Testis (tissue), 3 donors: ENCODE results near the gene KHDC3L. TPM values are rescaled to one million over a fixed set of nuclear protein-coding genes. Genes with fewer than 3 reads are reported as not detected.
"Not testable (repeated sequence)": the region's sequence is repeated elsewhere in the genome, so short reads cannot be mapped to it uniquely, and the experiment has no call there.

Source experiments
- DNase-seq: peaks from one replicate; pipeline ENCODE4 v3.0.0-alpha.2; 2019
- H3K27ac ChIP-seq, 2 donors: fragments of 200-600 bp; sonication (generic); one replicate each; pipeline ENCODE4 v1.5.1; 2019
- H3K27me3 ChIP-seq: fragments of 200-600 bp; sonication (generic); one replicate; pipeline ENCODE4 v1.5.1; 2019
- H3K36me3 ChIP-seq: fragments of 200-600 bp; sonication (generic); one replicate; pipeline ENCODE4 v1.5.1; 2017; ENCODE audit warnings: low read depth; ENCODE audit errors: missing control alignments
- H3K4me1 ChIP-seq: fragments of 200-600 bp; sonication (generic); one replicate; pipeline ENCODE4 v1.5.1; 2019
- H3K4me3 ChIP-seq, 2 donors: fragments of 200-600 bp; sonication (generic); one replicate each; pipeline ENCODE4 v1.5.1; 2017 to 2019
- H3K9me3 ChIP-seq: fragments of 200-600 bp; sonication (generic); one replicate; pipeline ENCODE4 v1.5.1; 2017
- CTCF ChIP-seq, 3 experiments: fragments of 450-650 bp in 2 of 3; fragments of 200-600 bp in 1 of 3; sonication (generic) in 1 of 3; IDR thresholded peaks; one replicate each; pipeline ENCODE4 v1.5.1; 2016 to 2019; ENCODE audit warnings: antibody characterized with exemption in 3 of 3, mild to moderate bottlenecking in 2 of 3, moderate library complexity in 1 of 3
- POLR2A ChIP-seq: fragments of 450-650 bp; IDR thresholded peaks from one replicate; pipeline ENCODE4 v1.6.1; 2017; ENCODE audit warnings: antibody characterized with exemption, mild to moderate bottlenecking, moderate library complexity
- WGBS, 2 donors: methylation state at CpG; one replicate each; pipeline ENCODE4 v1.1.5; 2018; 5-methylcytosine and 5-hydroxymethylcytosine counted together
- intact Hi-C: fragments of 100-400 bp; cut with DNase I; formaldehyde crosslinking; loops from one replicate; pipeline ENCODE4 v1.15.1; 2023; ENCODE audit warnings: low total_unique reads
- polyA plus RNA-seq: library from polyadenylated mRNA; stranded (reverse); fragments of 350-450 nt; fragmentation: Illumina TruSeq; extraction: RNeasy Lipid Tissue Mini Kit (QIAGEN cat#74804); gene quantifications from one replicate; pipeline ENCODE4 v1.2.3, GENCODE V29; 2014; ENCODE audit warnings: low read depth, low replicate concordance; ENCODE audit not compliant: insufficient read depth
- total RNA-seq, 2 donors: library from RNA; depleted of rRNA; stranded (reverse); fragments of >200 nt; gene quantifications; one replicate each; pipeline ENCODE4 v1.2.3, GENCODE V29; 2016

Gene KHDC3L
- total and polyA plus RNA-seq, 3 donors from 2014 or later: 0.47 TPM; not detected in 2

- Histone ChIP-seq H3K4me3 (no peak overlapping the region), H3K9me3 (no peaks in the 10 kb centered on the region), H3K27me3 (no peaks in the 10 kb centered on the region), H3K27ac (no peak overlapping the region), H3K36me3 (no peaks in the 10 kb centered on the region), H3K4me1 (no peaks in the 10 kb centered on the region)
- WGBS, 2 donors: 57 to 60% methylated on average over 3 of the region's 3 CpGs
- intact Hi-C loops: no loop called here
- no peak for DNase-seq
- no peak for TF ChIP-seq POLR2A
- TF ChIP-seq CTCF (IDR thresholded peaks at IDR 0.05): no peak
Measured at GRCh38 chr6:73377225-73377624, 14.8 kb downstream of the KHDC3L start.

GRCh38 chr6:73381531-73381930 lies 19.1 kb downstream of the KHDC3L start:
- H3K9me3 ChIP-seq, H3K27me3 ChIP-seq, DNase-seq, H3K27ac ChIP-seq, intact Hi-C loops, H3K4me1 ChIP-seq, H3K36me3 ChIP-seq, H3K4me3 ChIP-seq: not testable (repeated sequence)
- 91 to 97% methylated on average over 10 of the region's 10 CpGs for WGBS, 2 donors

GRCh38 chr6:73382462-73383113 lies 20.1 kb downstream of the KHDC3L start:
- WGBS, 2 donors: 89 to 91% methylated on average over 6 of the region's 6 CpGs
- intact Hi-C loops: no loop called here
- no peak for DNase-seq
- no peaks in the 10 kb centered on the region for H3K27me3 ChIP-seq
- H3K4me1 ChIP-seq: no peaks in the 10 kb centered on the region
- no peak overlapping the region for H3K27ac ChIP-seq
- no peak overlapping the region for H3K4me3 ChIP-seq
- TF ChIP-seq CTCF (IDR thresholded peaks at IDR 0.05) (no peak), POLR2A (no peak)
- no peaks in the 10 kb centered on the region for H3K36me3 ChIP-seq
- no peaks in the 10 kb centered on the region for H3K9me3 ChIP-seq

GRCh38 chr6:73388433-73388799 lies 26.0 kb downstream of the KHDC3L start:
- DNase-seq: no peak
- TF ChIP-seq CTCF (IDR thresholded peaks at IDR 0.05): no peak

GRCh38 chr6:73388800-73389512 lies 26.5 kb downstream of the KHDC3L start:
- H3K27ac ChIP-seq: peak overlapping the region; percentile 15 to 60
- H3K9me3 ChIP-seq: no peaks in the 10 kb centered on the region
- intact Hi-C loops: no loop called here
- peak; percentile 63 for DNase-seq
- TF ChIP-seq CTCF (IDR thresholded peaks at IDR 0.05): peak; percentile 21 to 36 (median 34)
- no peak for TF ChIP-seq POLR2A
- H3K27me3 ChIP-seq: no peaks in the 10 kb centered on the region
- no peaks in the 10 kb centered on the region for H3K36me3 ChIP-seq
- 3% methylated on average over 12 to 32 of the region's 38 CpGs for WGBS, 2 donors
- H3K4me1 ChIP-seq: no peaks in the 10 kb centered on the region
- peak overlapping the region; percentile 49 to 60 for H3K4me3 ChIP-seq

More at GRCh38 chr6:73388433-73388799, 26.0 kb downstream of the KHDC3L start:
- Histone ChIP-seq H3K4me1 (no peaks in the 10 kb centered on the region), H3K27me3 (no peaks in the 10 kb centered on the region), H3K4me3 (peak overlapping the region; percentile 49 to 60), H3K27ac (peak overlapping the region in 1 of 2 donors; percentile 15), H3K9me3 (no peaks in the 10 kb centered on the region), H3K36me3 (no peaks in the 10 kb centered on the region)
- intact Hi-C loops: no loop called here
- 22 to 35% methylated on average over 4 of the region's 4 CpGs for whole genome bisulfite sequencing, 2 donors
